Liver (tissue), 9 donors: Measurements from ENCODE around the gene ABL1. TPM values are rescaled to one million over a fixed set of nuclear protein-coding genes. Genes with fewer than 3 reads are reported as not detected.

Source experiments
- DNase-seq: peaks from one replicate; pipeline ENCODE4 v3.0.0-alpha.2; 2017; ENCODE audit warnings: low spot score
- H3K27ac ChIP-seq, 2 donors: one replicate each; pipeline ENCODE4 v1.7.0; 2013; ENCODE audit warnings: inconsistent platforms in 2 of 2, low read length in 2 of 2, control low read depth in 1 of 2, low read depth in 1 of 2, mild to moderate bottlenecking in 1 of 2
- H3K27me3 ChIP-seq, 4 donors: one replicate each; pipeline versions ENCODE4 v1.6.1 to v1.7.0; 2013; ENCODE audit warnings: low read length in 3 of 4, inconsistent platforms in 1 of 4, mild to moderate bottlenecking in 1 of 4, moderate library complexity in 1 of 4; ENCODE audit not compliant: control insufficient read depth in 4 of 4, insufficient read depth in 4 of 4
- H3K36me3 ChIP-seq, 4 donors: one replicate each; pipeline versions ENCODE4 v1.6.1 to v1.7.0; 2013; ENCODE audit warnings: low read length in 3 of 4, mild to moderate bottlenecking in 3 of 4, low read depth in 1 of 4, moderate library complexity in 1 of 4; ENCODE audit not compliant: control insufficient read depth in 4 of 4, insufficient read depth in 3 of 4
- H3K4me1 ChIP-seq, 4 donors: one replicate each; pipeline versions ENCODE4 v1.6.1 to v1.7.0; 2013; ENCODE audit warnings: low read length in 3 of 4, mild to moderate bottlenecking in 3 of 4, moderate library complexity in 1 of 4; ENCODE audit not compliant: control insufficient read depth in 4 of 4, insufficient read depth in 4 of 4
- H3K4me3 ChIP-seq, 3 donors: one replicate each; pipeline versions ENCODE4 v1.6.1 to v1.7.0; 2013; ENCODE audit warnings: low read length in 3 of 3, control low read depth in 1 of 3, low read depth in 1 of 3, mild to moderate bottlenecking in 1 of 3
- H3K9ac ChIP-seq, 2 donors: one replicate each; pipeline ENCODE4 v1.7.0; 2013; ENCODE audit warnings: low read length in 2 of 2, mild to moderate bottlenecking in 2 of 2, moderate library complexity in 2 of 2, control low read depth in 1 of 2, low read depth in 1 of 2
- H3K9me3 ChIP-seq, 4 donors: one replicate each; pipeline versions ENCODE4 v1.6.1 to v1.7.0; 2013; ENCODE audit warnings: low read length in 3 of 4; ENCODE audit not compliant: control insufficient read depth in 4 of 4
- ATF3 ChIP-seq: IDR thresholded peaks from 2 replicates; pipeline ENCODE4 v1.6.1; 2016; ENCODE audit warnings: antibody characterized with exemption
- CTCF ChIP-seq: fragments of 150-350 bp; IDR thresholded peaks from 2 replicates; pipeline ENCODE4 v1.5.1; 2017; ENCODE audit warnings: improper control_type of control experiment, low read depth, low read length; ENCODE audit not compliant: missing input control
- EGR1 ChIP-seq, 2 donors: IDR thresholded peaks; 2 replicates each; pipeline ENCODE4 v1.6.1; 2016 to 2018; ENCODE audit warnings: antibody characterized with exemption in 2 of 2, low read depth in 2 of 2
- FOXA1 ChIP-seq: IDR thresholded peaks from 2 replicates; pipeline ENCODE4 v1.6.1; 2016; ENCODE audit warnings: antibody characterized with exemption
- GABPA ChIP-seq, 2 donors: IDR thresholded peaks in 1 of 2; conservative IDR thresholded peaks in 1 of 2; 2 replicates each; pipeline ENCODE4 v1.6.1; 2016; ENCODE audit warnings: antibody characterized with exemption in 2 of 2, mild to moderate bottlenecking in 1 of 2, moderate library complexity in 1 of 2
- HNF4A ChIP-seq, 2 donors: conservative IDR thresholded peaks; 2 replicates each; pipeline ENCODE4 v1.6.1; 2016; ENCODE audit warnings: antibody characterized with exemption in 2 of 2, mild to moderate bottlenecking in 2 of 2
- HNF4G ChIP-seq: IDR thresholded peaks from 2 replicates; pipeline ENCODE4 v1.6.1; 2016; ENCODE audit warnings: antibody characterized with exemption
- JUND ChIP-seq, 2 donors: IDR thresholded peaks; 2 replicates each; pipeline ENCODE4 v1.6.1; 2016; ENCODE audit warnings: antibody characterized with exemption in 2 of 2
- NR2F2 ChIP-seq: IDR thresholded peaks from 2 replicates; pipeline ENCODE4 v1.6.1; 2016; ENCODE audit warnings: antibody characterized with exemption
- RAD21 ChIP-seq, 2 donors: IDR thresholded peaks; 2 replicates each; pipeline ENCODE4 v1.6.1; 2016; ENCODE audit warnings: antibody characterized with exemption in 2 of 2, mild to moderate bottlenecking in 2 of 2
- REST ChIP-seq: IDR thresholded peaks from 2 replicates; pipeline ENCODE4 v1.6.1; 2016; ENCODE audit warnings: antibody characterized with exemption, mild to moderate bottlenecking
- RXRA ChIP-seq, 2 donors: IDR thresholded peaks; 2 replicates each; pipeline ENCODE4 v1.6.1; 2017 to 2018; ENCODE audit warnings: antibody characterized with exemption in 2 of 2, mild to moderate bottlenecking in 1 of 2
- SP1 ChIP-seq: IDR thresholded peaks from 2 replicates; pipeline ENCODE4 v1.6.1; 2018; ENCODE audit warnings: antibody characterized with exemption, mild to moderate bottlenecking
- TAF1 ChIP-seq: conservative IDR thresholded peaks from 2 replicates; pipeline ENCODE4 v1.6.1; 2016; ENCODE audit warnings: antibody characterized with exemption, mild to moderate bottlenecking
- YY1 ChIP-seq: IDR thresholded peaks from 2 replicates; pipeline ENCODE4 v1.6.1; 2016; ENCODE audit warnings: antibody characterized with exemption, mild to moderate bottlenecking
- ZBTB33 ChIP-seq: IDR thresholded peaks from 2 replicates; pipeline ENCODE4 v1.6.1; 2016; ENCODE audit warnings: antibody characterized with exemption
- WGBS: extraction: QIAGEN DNeasy Blood & Tissue Kit; methylation state at CpG from one replicate; pipeline ENCODE4 v1.1.7; 2013; 5-methylcytosine and 5-hydroxymethylcytosine counted together
- polyA plus RNA-seq, 2 donors: library from polyadenylated mRNA; stranded (reverse) in 1 of 2; unstranded in 1 of 2; fragments of 200-250 nt in 1 of 2; fragments of >200 nt in 1 of 2; fragmentation: Nextera tagmentation in 1 of 2; extraction: Ambion mirVana in 1 of 2; gene quantifications; one replicate each; pipeline versions ENCODE4 v1.2.1 to v1.2.3, GENCODE V29; 2013 to 2015
- total RNA-seq, 2 donors: library from RNA; depleted of rRNA; stranded (reverse); fragments of >200 nt; gene quantifications; one replicate each; pipeline ENCODE4 v1.2.3, GENCODE V29; 2014
- donor health status: healthy.
- donor health status: healthy.
- donor health status: healthy.
- donor health status: healthy.
- donor health status: healthy.

Gene ABL1
- total and polyA plus RNA-seq, 4 donors = 4.2 to 14.2 (median 10.9) TPM

GRCh38 chr9:130913599-130914416 lies 78.8 kb downstream of the ABL1 start:
- Histone ChIP-seq H3K9ac (no peak overlapping the region), H3K9me3 (no peaks in the 10 kb centered on the region), H3K27me3 (peaks cover 0 to 7% (median 0%) of the 10 kb centered on the region in 4 donors), H3K4me3 (no peak overlapping the region), H3K27ac (no peak overlapping the region), H3K4me1 (no peaks in the 10 kb centered on the region), H3K36me3 (no peaks in the 10 kb centered on the region)
- no peak for DNase-seq
- 65% methylated on average over 23 of the region's 23 CpGs for WGBS
- TF ChIP-seq NR2F2 = no peak
- TF ChIP-seq ATF3 = no peak
- TF ChIP-seq JUND (IDR thresholded peaks at IDR 0.05) = no peak
- TF ChIP-seq EGR1 (IDR thresholded peaks at IDR 0.05; ENCODE audit: low read depth in 2 of 2) = no peak
- no peak for TF ChIP-seq HNF4A (conservative IDR thresholded peaks at IDR 0.05)
- no peak for TF ChIP-seq REST
- no peak for TF ChIP-seq YY1

GRCh38 chr9:130914417-130915095 lies 79.5 kb downstream of the ABL1 start:
- no peaks in the 10 kb centered on the region for H3K36me3 ChIP-seq
- no peak for DNase-seq
- H3K4me1 ChIP-seq = no peaks in the 10 kb centered on the region
- H3K9me3 ChIP-seq = no peaks in the 10 kb centered on the region
- WGBS = 78% methylated on average over 24 of the region's 24 CpGs
- H3K27me3 ChIP-seq = peaks cover 0 to 7% (median 0%) of the 10 kb centered on the region in 4 donors
- no peak overlapping the region for H3K27ac ChIP-seq
- H3K9ac ChIP-seq = no peak overlapping the region
- TF ChIP-seq RAD21 (IDR thresholded peaks at IDR 0.05) (no peak), EGR1 (IDR thresholded peaks at IDR 0.05; ENCODE audit: low read depth in 2 of 2) (no peak), NR2F2 (no peak), TAF1 (no peak), HNF4G (no peak), FOXA1 (no peak), ATF3 (no peak), RXRA (IDR thresholded peaks at IDR 0.05) (no peak), GABPA (IDR thresholded peaks at IDR 0.05 in 1 of 2, conservative IDR thresholded peaks at IDR 0.05 in 1 of 2) (no peak), YY1 (no peak), CTCF (no peak), HNF4A (conservative IDR thresholded peaks at IDR 0.05) (no peak), REST (no peak), SP1 (no peak), ZBTB33 (no peak)
- H3K4me3 ChIP-seq = no peak overlapping the region
